ENCODE measurements around the gene RAB7B.
A peak's percentile ranks its signal among the peaks of the same experiment; 100 is the strongest.

Gene RAB7B

GRCh38 chr1:205935869-205936268, 67.3 kb downstream of the RAB7B start:
- DNase-seq (ENCODE audit: low read depth) = no peak
- no peak overlapping the region for H3K4me3 ChIP-seq (ENCODE audit: low read depth, low read length)
- TF ChIP-seq MAX (IDR thresholded peaks at IDR 0.05; ENCODE audit: low read depth, low read length) (no peak), MYC (IDR thresholded peaks at IDR 0.05; ENCODE audit: low read depth, low read length) (no peak), CTCF (IDR thresholded peaks at IDR 0.05; ENCODE audit: low read depth, low read length) (no peak), POLR2A (IDR thresholded peaks at IDR 0.05; ENCODE audit: extremely low read depth, insufficient read length) (no peak)

GRCh38 chr1:205934788-205935187, 68.4 kb downstream of the RAB7B start:
- DNase-seq (ENCODE audit: low read depth) = no peak
- H3K4me3 ChIP-seq (ENCODE audit: low read depth, low read length) = no peak overlapping the region
- TF ChIP-seq MYC (IDR thresholded peaks at IDR 0.05; ENCODE audit: low read depth, low read length) = no peak
- no peak for TF ChIP-seq CTCF (IDR thresholded peaks at IDR 0.05; ENCODE audit: low read depth, low read length)
- TF ChIP-seq POLR2A (IDR thresholded peaks at IDR 0.05; ENCODE audit: extremely low read depth, insufficient read length) = no peak
- no peak for TF ChIP-seq MAX (IDR thresholded peaks at IDR 0.05; ENCODE audit: low read depth, low read length)

- DNase-seq (ENCODE audit: low read depth) = peak; percentile 72
- TF ChIP-seq POLR2A (IDR thresholded peaks at IDR 0.05; ENCODE audit: extremely low read depth, insufficient read length) = no peak
- TF ChIP-seq MYC (IDR thresholded peaks at IDR 0.05; ENCODE audit: low read depth, low read length) = no peak
- TF ChIP-seq MAX (IDR thresholded peaks at IDR 0.05; ENCODE audit: low read depth, low read length) = no peak
- TF ChIP-seq CTCF (IDR thresholded peaks at IDR 0.05; ENCODE audit: low read depth, low read length) = no peak
- no peak overlapping the region for H3K4me3 ChIP-seq (ENCODE audit: low read depth, low read length)
These were observed 69.2 kb downstream of the RAB7B start for GRCh38 chr1:205933671-205934618.

- TF ChIP-seq CTCF (IDR thresholded peaks at IDR 0.05; ENCODE audit: low read depth, low read length) = no peak
- TF ChIP-seq POLR2A (IDR thresholded peaks at IDR 0.05; ENCODE audit: extremely low read depth, insufficient read length) = no peak
- TF ChIP-seq MAX (IDR thresholded peaks at IDR 0.05; ENCODE audit: low read depth, low read length) = no peak
- no peak for TF ChIP-seq MYC (IDR thresholded peaks at IDR 0.05; ENCODE audit: low read depth, low read length)
- no peak for DNase-seq (ENCODE audit: low read depth)
- H3K4me3 ChIP-seq (ENCODE audit: low read depth, low read length) = no peak overlapping the region
These were observed 70.4 kb downstream of the RAB7B start for GRCh38 chr1:205932776-205933175.

GRCh38 chr1:205930799-205931281, 72.4 kb downstream of the RAB7B start:
- peak; percentile 92 for DNase-seq (ENCODE audit: low read depth)
- no peak overlapping the region for H3K4me3 ChIP-seq (ENCODE audit: low read depth, low read length)
- TF ChIP-seq MYC (IDR thresholded peaks at IDR 0.05; ENCODE audit: low read depth, low read length) (no peak), MAX (IDR thresholded peaks at IDR 0.05; ENCODE audit: low read depth, low read length) (no peak), POLR2A (IDR thresholded peaks at IDR 0.05; ENCODE audit: extremely low read depth, insufficient read length) (no peak), CTCF (IDR thresholded peaks at IDR 0.05; ENCODE audit: low read depth, low read length) (no peak)

Data from NB4 (cell line).